ENCODE results near the gene CIC. TPM values are rescaled to one million over a fixed set of nuclear protein-coding genes. Genes with fewer than 3 reads are reported as not detected.

Gene CIC
- total RNA-seq, 1 experiment from 2014 or later, result 54.0 TPM

DNA sequence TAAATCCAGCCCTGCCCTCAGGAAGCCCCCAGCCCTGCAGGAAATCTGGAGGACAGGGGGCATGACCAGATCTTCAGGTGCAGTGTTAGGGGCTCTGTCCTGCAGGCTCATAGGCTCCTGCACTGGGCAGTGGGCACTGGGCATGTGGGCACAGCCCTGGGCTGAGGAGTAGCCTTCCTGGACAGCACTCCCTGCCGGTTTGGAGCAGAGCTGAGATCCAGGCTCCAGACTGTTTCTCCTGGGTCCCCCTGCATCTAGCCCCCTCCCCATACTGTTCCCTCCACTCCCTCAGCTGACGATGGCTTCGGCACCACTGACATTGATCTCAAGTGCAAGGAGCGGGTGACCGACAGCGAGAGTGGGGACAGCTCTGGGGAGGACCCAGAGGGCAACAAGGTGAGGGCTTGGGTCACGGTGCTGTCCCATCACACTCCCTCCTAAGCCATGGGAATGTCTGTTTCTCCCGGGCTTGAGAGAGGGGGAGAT, 20.5 kb downstream of the CIC start:
- Histone ChIP-seq H2AFZ (ENCODE audit: low read length) (no peak overlapping the region), H3K9me3 (ENCODE audit: control insufficient read depth, low read depth, low read length) (no peaks in the 10 kb centered on the region), H3K56ac (ENCODE audit: insufficient read length, low read depth, low read length) (no peak overlapping the region), H4K20me1 (ENCODE audit: control insufficient read depth, insufficient read depth, insufficient read length) (no peaks in the 10 kb centered on the region), H2BK20ac (ENCODE audit: low read depth, low read length, poor library complexity, severe bottlenecking) (no peak overlapping the region), H3K4me1 (ENCODE audit: insufficient read depth, low read length) (no peaks in the 10 kb centered on the region), H3K9ac (ENCODE audit: extremely low read depth, insufficient read length, low read length) (no peak overlapping the region), H3K14ac (ENCODE audit: insufficient read depth, low read length) (no peak overlapping the region), H3K27me3 (ENCODE audit: insufficient read depth, low read length) (no peaks in the 10 kb centered on the region), H4K8ac (replicated peaks; ENCODE audit: insufficient read length, low read depth, low read length) (no peak overlapping the region), H2BK12ac (ENCODE audit: insufficient read length, low read depth, low read length) (no peak overlapping the region), H4K91ac (ENCODE audit: insufficient read length, low read depth, low read length) (no peak overlapping the region), H3K79me1 (ENCODE audit: insufficient read depth, low read depth, low read length, poor library complexity, severe bottlenecking) (peaks cover 11% of the 10 kb centered on the region), H3K23ac (ENCODE audit: insufficient read length, low read depth, low read length) (no peak overlapping the region), H4K5ac (ENCODE audit: insufficient read length, low read depth, low read length) (no peak overlapping the region), H2BK120ac (ENCODE audit: low read depth, low read length, poor library complexity, severe bottlenecking) (no peak overlapping the region), H3K27ac (ENCODE audit: insufficient read length, low read depth, low read length) (no peak overlapping the region), H3K79me2 (ENCODE audit: insufficient read depth, low read length) (peaks cover 3% of the 10 kb centered on the region; the same call in 1 of the 2 replicates), H3T11ph (ENCODE audit: low read length) (no peak overlapping the region), H2BK15ac (ENCODE audit: low read depth, low read length) (no peak overlapping the region), H3K23me2 (ENCODE audit: insufficient read length, low read depth, low read length, poor library complexity, severe bottlenecking) (peaks cover 6% of the 10 kb centered on the region), H3K18ac (ENCODE audit: insufficient read length, low read depth, low read length) (no peak overlapping the region), H2AK5ac (ENCODE audit: insufficient read length, low read length) (no peak overlapping the region), H3K4ac (ENCODE audit: low read depth, low read length) (no peak overlapping the region), H3K4me2 (ENCODE audit: insufficient read depth, insufficient read length, low read length) (no peak overlapping the region), H2BK5ac (ENCODE audit: insufficient read length, low read length) (no peak overlapping the region)
- no peak for DNase-seq
- Mint-ChIP-seq H3K27me3 (ENCODE audit: low read depth) (no peaks in the 10 kb centered on the region; the same call in 1 of the 2 replicates), H3K36me3 (ENCODE audit: insufficient read depth in 1 of 3, low read depth in 3 of 3) (peaks cover 22 to 67% (median 60%) of the 10 kb centered on the region in 3 experiments), H3K4me1 (peaks cover 14 to 46% of the 10 kb centered on the region in 2 experiments), H3K4me3 (no peak overlapping the region), H3K9me3 (no peaks in the 10 kb centered on the region), H3K27ac (peak overlapping the region in 1 of 3 experiments; percentile 10; a peak in 1 of 7 replicates)
- WGBS (ENCODE audit: extremely low coverage, insufficient read length, low lambda C conversion rate), result no CpG with 5 or more reads among the region's 8 CpGs
- TF ChIP-seq, protein P1, sequence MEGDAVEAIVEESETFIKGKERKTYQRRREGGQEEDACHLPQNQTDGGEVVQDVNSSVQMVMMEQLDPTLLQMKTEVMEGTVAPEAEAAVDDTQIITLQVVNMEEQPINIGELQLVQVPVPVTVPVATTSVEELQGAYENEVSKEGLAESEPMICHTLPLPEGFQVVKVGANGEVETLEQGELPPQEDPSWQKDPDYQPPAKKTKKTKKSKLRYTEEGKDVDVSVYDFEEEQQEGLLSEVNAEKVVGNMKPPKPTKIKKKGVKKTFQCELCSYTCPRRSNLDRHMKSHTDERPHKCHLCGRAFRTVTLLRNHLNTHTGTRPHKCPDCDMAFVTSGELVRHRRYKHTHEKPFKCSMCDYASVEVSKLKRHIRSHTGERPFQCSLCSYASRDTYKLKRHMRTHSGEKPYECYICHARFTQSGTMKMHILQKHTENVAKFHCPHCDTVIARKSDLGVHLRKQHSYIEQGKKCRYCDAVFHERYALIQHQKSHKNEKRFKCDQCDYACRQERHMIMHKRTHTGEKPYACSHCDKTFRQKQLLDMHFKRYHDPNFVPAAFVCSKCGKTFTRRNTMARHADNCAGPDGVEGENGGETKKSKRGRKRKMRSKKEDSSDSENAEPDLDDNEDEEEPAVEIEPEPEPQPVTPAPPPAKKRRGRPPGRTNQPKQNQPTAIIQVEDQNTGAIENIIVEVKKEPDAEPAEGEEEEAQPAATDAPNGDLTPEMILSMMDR (conservative IDR thresholded peaks at IDR 0.05), result no peak
